ENCODE results near the gene DZIP1L.
"Not testable (repeated sequence)": the region's sequence is repeated elsewhere in the genome, so short reads cannot be mapped to it uniquely, and the experiment has no call there.

DZIP1L gene

GRCh38 chr3:138114988-138115971 is at the start of gene DZIP1L:
DZIP1L (minus strand) TSS chr3:138115608; CDS start chr3:138103971, 11,637 bp downstream.
- no peaks in the 10 kb centered on the region for H3K9me3 ChIP-seq (ENCODE audit: control insufficient read depth, low read length)
- H3K9ac ChIP-seq (ENCODE audit: low read length) = peak within 1 kb of the TSS; percentile 75
- no peaks in the 10 kb centered on the region for H3K27me3 ChIP-seq (ENCODE audit: control insufficient read depth, insufficient read depth, low read length)
- H3K36me3 ChIP-seq (ENCODE audit: control insufficient read depth, insufficient read depth, low read length) = no peaks in the 10 kb centered on the region
- peak within 1 kb of the TSS; percentile 41 for H3K4me3 ChIP-seq (ENCODE audit: low read length)
- peaks cover 26% of the 10 kb centered on the region for H3K4me1 ChIP-seq (ENCODE audit: control insufficient read depth, insufficient read depth, low read length)

GRCh38 chr3:138165061-138165460 is 49.7 kb upstream of the DZIP1L start:
- Histone ChIP-seq H3K36me3 (ENCODE audit: control insufficient read depth, insufficient read depth, low read length) (no peaks in the 10 kb centered on the region), H3K9ac (ENCODE audit: low read length) (no peak overlapping the region), H3K4me3 (ENCODE audit: low read length) (no peak overlapping the region), H3K27me3 (ENCODE audit: control insufficient read depth, insufficient read depth, low read length) (no peaks in the 10 kb centered on the region), H3K9me3 (ENCODE audit: control insufficient read depth, low read length) (no peaks in the 10 kb centered on the region), H3K4me1 (ENCODE audit: control insufficient read depth, insufficient read depth, low read length) (no peaks in the 10 kb centered on the region)

- no peak overlapping the region for H3K4me3 ChIP-seq (ENCODE audit: low read length)
- no peaks in the 10 kb centered on the region for H3K27me3 ChIP-seq (ENCODE audit: control insufficient read depth, insufficient read depth, low read length)
- H3K4me1 ChIP-seq (ENCODE audit: control insufficient read depth, insufficient read depth, low read length) = no peaks in the 10 kb centered on the region
- H3K9ac ChIP-seq (ENCODE audit: low read length) = no peak overlapping the region
- H3K36me3 ChIP-seq (ENCODE audit: control insufficient read depth, insufficient read depth, low read length) = no peaks in the 10 kb centered on the region
- no peaks in the 10 kb centered on the region for H3K9me3 ChIP-seq (ENCODE audit: control insufficient read depth, low read length)
These were observed 42.3 kb upstream of the DZIP1L start for GRCh38 chr3:138157743-138158142.

- Histone ChIP-seq H3K4me1 (ENCODE audit: control insufficient read depth, insufficient read depth, low read length) (no peaks in the 10 kb centered on the region), H3K9ac (ENCODE audit: low read length) (no peak overlapping the region), H3K9me3 (ENCODE audit: control insufficient read depth, low read length) (no peaks in the 10 kb centered on the region), H3K36me3 (ENCODE audit: control insufficient read depth, insufficient read depth, low read length) (no peaks in the 10 kb centered on the region), H3K27me3 (ENCODE audit: control insufficient read depth, insufficient read depth, low read length) (no peaks in the 10 kb centered on the region), H3K4me3 (ENCODE audit: low read length) (no peak overlapping the region)
These were observed 39.1 kb upstream of the DZIP1L start for GRCh38 chr3:138154534-138154933.

GRCh38 chr3:138148503-138148902 is 33.1 kb upstream of the DZIP1L start:
- H3K4me3 ChIP-seq (ENCODE audit: low read length) = no peak overlapping the region
- no peaks in the 10 kb centered on the region for H3K36me3 ChIP-seq (ENCODE audit: control insufficient read depth, insufficient read depth, low read length)

GRCh38 chr3:138142181-138142580 is 26.8 kb upstream of the DZIP1L start:
- not testable (repeated sequence) for H3K4me3 ChIP-seq (ENCODE audit: low read length); H3K9ac ChIP-seq (ENCODE audit: low read length); H3K9me3 ChIP-seq (ENCODE audit: control insufficient read depth, low read length); H3K27me3 ChIP-seq (ENCODE audit: control insufficient read depth, insufficient read depth, low read length); H3K4me1 ChIP-seq (ENCODE audit: control insufficient read depth, insufficient read depth, low read length); H3K36me3 ChIP-seq (ENCODE audit: control insufficient read depth, insufficient read depth, low read length)

More at GRCh38 chr3:138148503-138148902, 33.1 kb upstream of the DZIP1L start:
- Histone ChIP-seq H3K9ac (ENCODE audit: low read length) (no peak overlapping the region), H3K27me3 (ENCODE audit: control insufficient read depth, insufficient read depth, low read length) (no peaks in the 10 kb centered on the region), H3K4me1 (ENCODE audit: control insufficient read depth, insufficient read depth, low read length) (no peaks in the 10 kb centered on the region), H3K9me3 (ENCODE audit: control insufficient read depth, low read length) (no peaks in the 10 kb centered on the region)

- Histone ChIP-seq H3K27me3 (ENCODE audit: control insufficient read depth, insufficient read depth, low read length) (no peaks in the 10 kb centered on the region), H3K4me3 (ENCODE audit: low read length) (no peak overlapping the region), H3K36me3 (ENCODE audit: control insufficient read depth, insufficient read depth, low read length) (no peaks in the 10 kb centered on the region), H3K4me1 (ENCODE audit: control insufficient read depth, insufficient read depth, low read length) (peaks cover 10% of the 10 kb centered on the region), H3K9me3 (ENCODE audit: control insufficient read depth, low read length) (no peaks in the 10 kb centered on the region), H3K9ac (ENCODE audit: low read length) (no peak overlapping the region)
These were observed 25.5 kb upstream of the DZIP1L start for GRCh38 chr3:138140940-138141339.

GRCh38 chr3:138139691-138140090 is 24.3 kb upstream of the DZIP1L start:
- no peaks in the 10 kb centered on the region for H3K9me3 ChIP-seq (ENCODE audit: control insufficient read depth, low read length)
- peaks cover 12% of the 10 kb centered on the region for H3K4me1 ChIP-seq (ENCODE audit: control insufficient read depth, insufficient read depth, low read length)
- H3K9ac ChIP-seq (ENCODE audit: low read length) = no peak overlapping the region
- H3K27me3 ChIP-seq (ENCODE audit: control insufficient read depth, insufficient read depth, low read length) = no peaks in the 10 kb centered on the region
- no peak overlapping the region for H3K4me3 ChIP-seq (ENCODE audit: low read length)
- no peaks in the 10 kb centered on the region for H3K36me3 ChIP-seq (ENCODE audit: control insufficient read depth, insufficient read depth, low read length)

- H3K4me3 ChIP-seq (ENCODE audit: low read length) = no peak overlapping the region
- no peaks in the 10 kb centered on the region for H3K27me3 ChIP-seq (ENCODE audit: control insufficient read depth, insufficient read depth, low read length)
- H3K9ac ChIP-seq (ENCODE audit: low read length) = no peak overlapping the region
- peaks cover 24% of the 10 kb centered on the region for H3K4me1 ChIP-seq (ENCODE audit: control insufficient read depth, insufficient read depth, low read length)
- H3K36me3 ChIP-seq (ENCODE audit: control insufficient read depth, insufficient read depth, low read length) = no peaks in the 10 kb centered on the region
- H3K9me3 ChIP-seq (ENCODE audit: control insufficient read depth, low read length) = no peaks in the 10 kb centered on the region
These were observed 22.5 kb upstream of the DZIP1L start for GRCh38 chr3:138137861-138138260.

- H3K9ac ChIP-seq (ENCODE audit: low read length) = no peak overlapping the region
- no peaks in the 10 kb centered on the region for H3K9me3 ChIP-seq (ENCODE audit: control insufficient read depth, low read length)
- H3K4me3 ChIP-seq (ENCODE audit: low read length) = no peak overlapping the region
- peaks cover 24% of the 10 kb centered on the region for H3K4me1 ChIP-seq (ENCODE audit: control insufficient read depth, insufficient read depth, low read length)
- no peaks in the 10 kb centered on the region for H3K27me3 ChIP-seq (ENCODE audit: control insufficient read depth, insufficient read depth, low read length)
- no peaks in the 10 kb centered on the region for H3K36me3 ChIP-seq (ENCODE audit: control insufficient read depth, insufficient read depth, low read length)
These were observed 20.8 kb upstream of the DZIP1L start for GRCh38 chr3:138136201-138136600.

GRCh38 chr3:138135833-138136194 is 20.4 kb upstream of the DZIP1L start:
- Histone ChIP-seq H3K27me3 (ENCODE audit: control insufficient read depth, insufficient read depth, low read length) (no peaks in the 10 kb centered on the region), H3K9ac (ENCODE audit: low read length) (no peak overlapping the region), H3K9me3 (ENCODE audit: control insufficient read depth, low read length) (no peaks in the 10 kb centered on the region), H3K4me3 (ENCODE audit: low read length) (no peak overlapping the region), H3K36me3 (ENCODE audit: control insufficient read depth, insufficient read depth, low read length) (no peaks in the 10 kb centered on the region), H3K4me1 (ENCODE audit: control insufficient read depth, insufficient read depth, low read length) (peaks cover 24% of the 10 kb centered on the region)

- no peaks in the 10 kb centered on the region for H3K36me3 ChIP-seq (ENCODE audit: control insufficient read depth, insufficient read depth, low read length)
- H3K9me3 ChIP-seq (ENCODE audit: control insufficient read depth, low read length) = no peaks in the 10 kb centered on the region
- no peaks in the 10 kb centered on the region for H3K27me3 ChIP-seq (ENCODE audit: control insufficient read depth, insufficient read depth, low read length)
- no peak overlapping the region for H3K9ac ChIP-seq (ENCODE audit: low read length)
- peaks cover 24% of the 10 kb centered on the region for H3K4me1 ChIP-seq (ENCODE audit: control insufficient read depth, insufficient read depth, low read length)
- no peak overlapping the region for H3K4me3 ChIP-seq (ENCODE audit: low read length)
These were observed 19.9 kb upstream of the DZIP1L start for GRCh38 chr3:138135146-138135832.

Data from mucosa of stomach (tissue), 1 donor.